Kidney epithelial cell (primary cell): ENCODE data around the gene GTF2A1. TPM values are rescaled to one million over a fixed set of nuclear protein-coding genes. Genes with fewer than 3 reads are reported as not detected.

Experiments
- DNase-seq: peaks from one replicate; pipeline ENCODE4 v3.0.0-alpha.2; 2010; ENCODE audit warnings: low read depth
- H3K27me3 ChIP-seq: 2 replicates; pipeline ENCODE4 v1.6.0; 2011; ENCODE audit warnings: low read length; ENCODE audit not compliant: control insufficient read depth, insufficient read depth
- H3K36me3 ChIP-seq: 2 replicates; pipeline ENCODE4 v1.5.1; 2011; ENCODE audit warnings: low read length; ENCODE audit not compliant: control insufficient read depth, insufficient read depth
- H3K4me3 ChIP-seq: 2 replicates; pipeline ENCODE4 v1.5.1; 2011; ENCODE audit warnings: low read depth, mild to moderate bottlenecking, control low read depth, low read length
- total RNA-seq: library from RNA; depleted of rRNA; stranded (reverse); fragments of >200 nt; gene quantifications from 2 replicates; pipeline ENCODE4 v1.2.3, GENCODE V29; 2015
- TF ChIP-seq, protein P1 (sequence below): IDR thresholded peaks from 2 replicates; pipeline ENCODE4 v1.5.1; 2011; ENCODE audit warnings: mild to moderate bottlenecking, moderate library complexity, low read length, control low read depth, inconsistent platforms; ENCODE audit not compliant: insufficient read depth, poor library complexity, severe bottlenecking

The GTF2A1 gene
- total RNA-seq, 1 donor from 2014 or later, result 31.9 TPM

DNA sequence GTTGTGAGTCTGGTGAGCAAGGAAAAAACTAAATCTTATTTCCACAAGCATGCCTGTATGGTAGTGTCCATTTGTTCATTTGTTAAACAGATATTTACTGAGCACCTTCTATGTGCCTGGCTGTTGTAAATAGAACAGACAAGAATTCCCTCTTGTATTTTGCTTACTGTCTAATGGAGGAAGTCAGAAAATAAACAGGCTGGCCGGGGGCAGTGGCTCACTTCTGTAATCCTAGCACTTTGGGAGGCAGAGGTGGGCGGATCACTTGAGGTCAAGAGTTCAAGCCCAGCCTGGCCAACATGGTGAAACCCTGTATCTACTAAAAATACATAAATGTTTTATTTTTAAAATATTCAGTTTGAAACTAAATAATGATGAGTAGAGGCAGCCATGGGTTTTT is 79.3 kb downstream of the GTF2A1 start:
- DNase-seq, result no peak
- Histone ChIP-seq H3K27me3 (no peaks in the 10 kb centered on the region), H3K4me3 (no peak overlapping the region), H3K36me3 (no peaks in the 10 kb centered on the region)
- TF ChIP-seq, protein P1, sequence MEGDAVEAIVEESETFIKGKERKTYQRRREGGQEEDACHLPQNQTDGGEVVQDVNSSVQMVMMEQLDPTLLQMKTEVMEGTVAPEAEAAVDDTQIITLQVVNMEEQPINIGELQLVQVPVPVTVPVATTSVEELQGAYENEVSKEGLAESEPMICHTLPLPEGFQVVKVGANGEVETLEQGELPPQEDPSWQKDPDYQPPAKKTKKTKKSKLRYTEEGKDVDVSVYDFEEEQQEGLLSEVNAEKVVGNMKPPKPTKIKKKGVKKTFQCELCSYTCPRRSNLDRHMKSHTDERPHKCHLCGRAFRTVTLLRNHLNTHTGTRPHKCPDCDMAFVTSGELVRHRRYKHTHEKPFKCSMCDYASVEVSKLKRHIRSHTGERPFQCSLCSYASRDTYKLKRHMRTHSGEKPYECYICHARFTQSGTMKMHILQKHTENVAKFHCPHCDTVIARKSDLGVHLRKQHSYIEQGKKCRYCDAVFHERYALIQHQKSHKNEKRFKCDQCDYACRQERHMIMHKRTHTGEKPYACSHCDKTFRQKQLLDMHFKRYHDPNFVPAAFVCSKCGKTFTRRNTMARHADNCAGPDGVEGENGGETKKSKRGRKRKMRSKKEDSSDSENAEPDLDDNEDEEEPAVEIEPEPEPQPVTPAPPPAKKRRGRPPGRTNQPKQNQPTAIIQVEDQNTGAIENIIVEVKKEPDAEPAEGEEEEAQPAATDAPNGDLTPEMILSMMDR, result no peak

DNA sequence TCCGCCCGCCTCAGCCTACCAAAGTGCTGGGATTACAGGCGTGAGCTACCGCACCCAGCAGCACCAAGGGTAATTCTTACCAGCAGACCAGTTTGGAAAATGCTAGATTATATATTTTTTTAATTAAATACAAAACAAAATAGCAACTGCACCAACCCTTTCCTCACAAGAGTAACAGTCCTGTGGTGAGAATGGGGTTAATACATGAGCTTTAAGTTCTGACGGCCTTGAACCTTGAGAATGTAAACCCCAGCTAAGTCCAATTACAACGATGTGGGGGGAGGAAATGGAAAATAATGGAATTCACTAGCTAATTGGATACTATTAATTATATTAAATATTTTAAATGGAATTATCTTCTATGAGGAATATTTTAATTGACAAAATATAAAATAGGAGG is 82.3 kb downstream of the GTF2A1 start:
- H3K36me3 ChIP-seq, result no peaks in the 10 kb centered on the region
- DNase-seq, result no peak
- TF ChIP-seq, protein P1, result no peak

DNA sequence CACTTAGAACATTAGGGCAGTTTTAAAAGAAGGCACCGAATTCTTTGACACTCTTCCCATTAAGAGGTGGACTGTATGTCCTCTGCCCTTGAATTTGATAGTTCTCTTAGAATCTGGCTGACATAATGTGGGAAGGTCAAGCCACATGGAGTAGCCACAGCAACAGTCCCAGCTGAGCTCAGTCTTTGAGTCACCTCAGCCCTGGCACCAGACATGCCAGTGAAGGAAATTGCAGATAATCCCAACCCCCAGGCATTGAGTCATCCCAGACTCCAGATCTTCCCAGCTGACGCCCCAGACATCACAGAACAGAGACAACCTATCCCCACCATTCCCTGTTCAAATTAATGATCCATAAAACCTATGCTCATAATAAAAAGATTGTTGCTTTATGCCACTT is 83.4 kb downstream of the GTF2A1 start:
- no peak overlapping the region for H3K4me3 ChIP-seq
- TF ChIP-seq, protein P1, result no peak
- no peaks in the 10 kb centered on the region for H3K27me3 ChIP-seq
- peak; percentile 84 for DNase-seq
- no peaks in the 10 kb centered on the region for H3K36me3 ChIP-seq

More for the DNA sequence above, 82.3 kb downstream of the GTF2A1 start:
- no peak overlapping the region for H3K4me3 ChIP-seq
- no peaks in the 10 kb centered on the region for H3K27me3 ChIP-seq

DNA sequence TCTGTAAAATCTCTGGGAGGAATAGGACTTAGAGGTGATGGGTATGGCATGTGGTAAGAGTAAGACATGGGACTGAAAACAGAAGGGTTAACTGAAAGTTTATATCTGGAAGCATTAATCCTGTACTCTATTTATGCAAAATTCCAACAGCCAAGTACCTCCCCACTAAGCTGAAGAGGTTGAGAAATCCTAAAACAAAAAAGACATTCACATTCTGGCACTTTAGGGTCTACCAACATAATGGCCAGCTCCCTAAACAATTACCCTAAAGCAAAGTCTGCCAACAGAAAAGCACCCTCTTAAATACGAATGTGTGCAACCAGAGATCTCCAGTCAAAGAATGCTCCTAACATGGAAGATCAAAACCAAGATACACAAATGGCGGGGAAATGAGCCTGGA is 87.4 kb downstream of the GTF2A1 start:
- DNase-seq, result no peak
- no peak overlapping the region for H3K4me3 ChIP-seq
- H3K27me3 ChIP-seq, result no peaks in the 10 kb centered on the region
- H3K36me3 ChIP-seq, result no peaks in the 10 kb centered on the region
- TF ChIP-seq, protein P1, result no peak

DNA sequence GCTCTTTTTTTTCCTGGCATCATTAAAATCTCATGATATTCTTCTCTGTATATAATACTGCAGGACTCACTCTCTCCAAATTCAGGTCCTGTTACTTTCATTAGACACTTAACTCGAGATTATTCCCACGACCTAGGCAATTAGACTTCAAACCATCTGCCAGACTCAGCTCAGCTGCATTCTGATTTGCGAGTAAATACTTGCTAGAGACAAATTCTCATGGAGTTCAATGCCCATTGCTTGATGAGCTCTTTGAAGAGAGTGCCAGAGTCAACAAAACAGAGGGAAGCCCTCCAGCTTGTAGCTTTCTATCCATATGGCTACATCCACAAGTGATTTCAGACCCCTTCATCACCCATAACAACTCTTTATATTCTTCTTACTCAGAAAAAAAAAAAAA is 88.3 kb downstream of the GTF2A1 start:
- H3K27me3 ChIP-seq, result no peaks in the 10 kb centered on the region
- no peak for DNase-seq
- TF ChIP-seq, protein P1, result no peak
- no peaks in the 10 kb centered on the region for H3K36me3 ChIP-seq
- H3K4me3 ChIP-seq, result no peak overlapping the region

DNA sequence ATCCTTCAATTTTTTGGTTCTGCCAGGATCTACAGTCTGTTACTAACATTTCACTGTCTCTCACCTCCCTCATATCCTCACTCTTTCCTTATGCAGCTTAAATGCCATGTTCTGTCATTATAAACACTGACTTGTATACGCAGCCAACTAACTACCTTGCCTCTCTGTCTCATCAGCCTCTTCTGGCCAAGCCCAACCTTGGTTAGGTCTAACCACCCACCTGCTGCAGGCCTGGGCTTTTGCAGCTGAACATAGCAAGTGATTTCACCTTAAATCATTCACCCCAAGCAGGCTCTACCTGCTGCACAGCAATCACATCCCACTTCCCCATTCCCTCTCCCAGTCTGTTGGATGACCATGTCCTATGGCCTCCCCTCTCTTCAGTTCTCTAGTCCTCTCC is 91.5 kb downstream of the GTF2A1 start:
- Histone ChIP-seq H3K27me3 (no peaks in the 10 kb centered on the region), H3K4me3 (no peak overlapping the region), H3K36me3 (no peaks in the 10 kb centered on the region)
- TF ChIP-seq, protein P1, result no peak
- DNase-seq, result no peak
